Kidney (tissue), 14 donors: Measurements from ENCODE around the gene GPR137B. TPM values are rescaled to one million over a fixed set of nuclear protein-coding genes. Genes with fewer than 3 reads are reported as not detected.

Experiments used
- DNase-seq, 5 donors: peaks; one replicate each; pipeline ENCODE4 v3.0.0-alpha.2; 2013 to 2020
- FAIRE-seq: peaks from 2 replicates; lab custom pipeline; 2012; peaks lifted over from hg19 to GRCh38; lab: Jason Lieb, UNC
- H3K27ac ChIP-seq, 2 donors: one replicate each; pipeline ENCODE4 v1.7.0; 2013; ENCODE audit warnings: low read depth in 2 of 2, low read length in 2 of 2, inconsistent platforms in 1 of 2
- H3K27me3 ChIP-seq: one replicate; pipeline ENCODE4 v1.7.1; 2013; ENCODE audit warnings: low read length, inconsistent platforms; ENCODE audit not compliant: control insufficient read depth, insufficient read depth
- H3K36me3 ChIP-seq, 3 donors: one replicate each; pipeline versions ENCODE4 v1.7.0 to v1.7.1; 2013; ENCODE audit warnings: low read length in 3 of 3, control low read depth in 1 of 3, inconsistent platforms in 1 of 3; ENCODE audit not compliant: insufficient read depth in 3 of 3, control insufficient read depth in 2 of 3
- H3K4me1 ChIP-seq, 3 donors: one replicate each; pipeline versions ENCODE4 v1.7.0 to v1.7.1; 2013; ENCODE audit warnings: low read length in 3 of 3, inconsistent platforms in 1 of 3, low read depth in 1 of 3; ENCODE audit not compliant: control insufficient read depth in 2 of 3, insufficient read depth in 2 of 3
- H3K4me3 ChIP-seq, 3 donors: one replicate each; pipeline versions ENCODE4 v1.7.0 to v1.8.1; 2013; ENCODE audit warnings: low read length in 3 of 3, control low read depth in 1 of 3, inconsistent platforms in 1 of 3
- H3K9ac ChIP-seq, 3 donors: one replicate each; pipeline versions ENCODE4 v1.7.0 to v1.7.1; 2013; ENCODE audit warnings: low read length in 3 of 3, control low read depth in 1 of 3, inconsistent platforms in 1 of 3
- H3K9me3 ChIP-seq, 3 donors: one replicate each; pipeline versions ENCODE4 v1.7.0 to v1.7.1; 2013; ENCODE audit warnings: low read length in 3 of 3, control low read depth in 1 of 3, inconsistent platforms in 1 of 3; ENCODE audit not compliant: control insufficient read depth in 2 of 3, insufficient read depth in 1 of 3
- intact Hi-C: fragments of 100-400 bp; cut with DNase I; formaldehyde crosslinking; loops from one replicate; pipeline ENCODE4 v1.11.1; 2022
- polyA plus RNA-seq: library from polyadenylated mRNA; stranded (reverse); fragments of 350-450 nt; fragmentation: Illumina TruSeq; extraction: RNeasy Lipid Tissue Mini Kit (QIAGEN cat#74804); gene quantifications from one replicate; pipeline ENCODE4 v1.2.3, GENCODE V29; 2014; ENCODE audit warnings: low read depth, low replicate concordance; ENCODE audit not compliant: insufficient read depth
- total RNA-seq: library from RNA; stranded (reverse); fragmentation: NEBNext Ultra II Directional; extraction: Animal tissue kit (Norgen Biotek cat#: 25700); gene quantifications from one replicate; pipeline ENCODE4 v1.2.1, GENCODE V29; 2021
- TF ChIP-seq, protein P1 (sequence below): IDR thresholded peaks from 3 replicates; pipeline ENCODE4 v1.5.1; 2012; ENCODE audit warnings: mild to moderate bottlenecking, moderate library complexity, borderline replicate concordance; ENCODE audit not compliant: insufficient read depth; ENCODE audit errors: extremely low read depth
- donor health status: control.
- donor health status: control.
- donor health status: control.
- donor health status: control.
- donor health status: control.
- donor health status: DM: yes; HTN: yes; CAD: no.
- donor health status: Normal renal cell carcinoma (clear cell type).

Gene GPR137B
- total and polyA plus RNA-seq, 2 donors from 2014 or later = 22.2 to 31.4 TPM

DNA sequence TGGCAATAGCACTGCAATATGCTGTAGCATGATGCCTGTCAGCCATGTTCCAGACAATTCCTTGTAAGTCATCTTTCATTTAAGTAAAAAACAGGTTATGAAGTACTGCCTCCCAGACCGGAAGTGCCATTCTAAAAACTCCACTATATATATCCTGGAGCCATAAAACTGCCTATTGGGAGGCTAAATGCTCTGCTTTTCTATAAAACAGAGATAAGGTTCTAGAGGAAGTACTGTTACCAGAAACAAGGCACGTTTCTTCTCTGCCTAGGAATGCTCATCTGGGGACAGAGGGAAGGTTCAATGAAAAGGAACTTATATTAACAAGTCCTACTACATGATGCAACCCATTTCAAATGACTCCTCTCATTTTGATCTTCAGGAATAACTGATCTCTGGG lies 66.8 kb downstream of the GPR137B start:
- Histone ChIP-seq H3K9ac (no peak overlapping the region), H3K4me3 (no peak overlapping the region), H3K36me3 (peaks cover 0 to 7% (median 7%) of the 10 kb centered on the region in 3 donors), H3K27ac (no peak overlapping the region), H3K9me3 (no peaks in the 10 kb centered on the region), H3K27me3 (no peaks in the 10 kb centered on the region), H3K4me1 (no peaks in the 10 kb centered on the region)
- FAIRE-seq = no peak
- no peak for DNase-seq
- TF ChIP-seq, protein P1, sequence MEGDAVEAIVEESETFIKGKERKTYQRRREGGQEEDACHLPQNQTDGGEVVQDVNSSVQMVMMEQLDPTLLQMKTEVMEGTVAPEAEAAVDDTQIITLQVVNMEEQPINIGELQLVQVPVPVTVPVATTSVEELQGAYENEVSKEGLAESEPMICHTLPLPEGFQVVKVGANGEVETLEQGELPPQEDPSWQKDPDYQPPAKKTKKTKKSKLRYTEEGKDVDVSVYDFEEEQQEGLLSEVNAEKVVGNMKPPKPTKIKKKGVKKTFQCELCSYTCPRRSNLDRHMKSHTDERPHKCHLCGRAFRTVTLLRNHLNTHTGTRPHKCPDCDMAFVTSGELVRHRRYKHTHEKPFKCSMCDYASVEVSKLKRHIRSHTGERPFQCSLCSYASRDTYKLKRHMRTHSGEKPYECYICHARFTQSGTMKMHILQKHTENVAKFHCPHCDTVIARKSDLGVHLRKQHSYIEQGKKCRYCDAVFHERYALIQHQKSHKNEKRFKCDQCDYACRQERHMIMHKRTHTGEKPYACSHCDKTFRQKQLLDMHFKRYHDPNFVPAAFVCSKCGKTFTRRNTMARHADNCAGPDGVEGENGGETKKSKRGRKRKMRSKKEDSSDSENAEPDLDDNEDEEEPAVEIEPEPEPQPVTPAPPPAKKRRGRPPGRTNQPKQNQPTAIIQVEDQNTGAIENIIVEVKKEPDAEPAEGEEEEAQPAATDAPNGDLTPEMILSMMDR = no peak
- intact Hi-C loops = no loop called here

DNA sequence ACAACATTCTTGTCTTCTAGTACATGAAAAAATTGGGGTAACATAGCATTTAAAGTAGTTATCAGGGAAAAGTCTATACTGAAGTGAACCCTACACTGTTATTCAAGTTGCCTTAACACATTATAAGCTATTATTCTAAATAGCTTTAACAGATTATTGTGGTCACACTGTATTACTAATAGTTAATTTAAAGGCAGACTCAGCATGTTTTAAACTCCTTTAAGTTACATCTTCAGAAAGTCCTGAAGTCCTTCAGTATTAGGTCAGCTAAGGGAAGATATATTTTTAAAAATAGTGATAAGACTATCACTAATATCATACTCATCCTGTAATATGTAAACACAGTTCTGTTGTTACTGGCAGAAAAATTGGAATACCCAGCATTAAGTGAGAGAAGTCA lies 67.4 kb downstream of the GPR137B start:
- Histone ChIP-seq H3K9ac (no peak overlapping the region), H3K4me3 (no peak overlapping the region), H3K36me3 (peaks cover 0 to 7% (median 7%) of the 10 kb centered on the region in 3 donors), H3K27ac (no peak overlapping the region), H3K4me1 (no peaks in the 10 kb centered on the region), H3K9me3 (no peaks in the 10 kb centered on the region), H3K27me3 (no peaks in the 10 kb centered on the region)
- FAIRE-seq (no peak), DNase-seq (no peak)
- TF ChIP-seq, protein P1 = no peak
- intact Hi-C loops = no loop called here

DNA sequence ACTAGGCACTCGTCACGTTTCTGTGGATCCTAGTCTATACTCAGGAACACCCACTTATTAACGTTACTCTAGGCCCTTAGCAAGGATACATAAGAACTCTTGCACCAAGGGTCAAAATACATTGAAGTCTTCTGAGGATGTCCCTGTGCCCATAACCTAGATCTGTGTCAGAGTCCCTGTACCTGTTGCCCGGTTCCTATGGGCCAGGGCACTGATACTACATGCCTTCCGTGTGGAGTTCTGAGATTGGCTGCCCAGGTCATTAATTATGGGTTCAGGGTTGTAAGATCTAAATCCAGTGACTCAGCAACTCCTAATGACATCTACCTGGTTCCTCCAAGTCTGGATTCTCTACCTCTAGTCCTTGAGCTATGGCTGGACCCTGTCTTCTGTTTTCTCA lies 69.5 kb downstream of the GPR137B start:
- intact Hi-C loops = no loop called here
- no peak overlapping the region for H3K9ac ChIP-seq
- no peak for FAIRE-seq
- H3K27me3 ChIP-seq = no peaks in the 10 kb centered on the region
- TF ChIP-seq, protein P1 = no peak
- no peaks in the 10 kb centered on the region for H3K9me3 ChIP-seq
- H3K4me1 ChIP-seq = no peaks in the 10 kb centered on the region
- no peak overlapping the region for H3K27ac ChIP-seq
- H3K36me3 ChIP-seq = peaks cover 0 to 4% (median 2%) of the 10 kb centered on the region in 3 donors
- DNase-seq = no peak
- no peak overlapping the region for H3K4me3 ChIP-seq

DNA sequence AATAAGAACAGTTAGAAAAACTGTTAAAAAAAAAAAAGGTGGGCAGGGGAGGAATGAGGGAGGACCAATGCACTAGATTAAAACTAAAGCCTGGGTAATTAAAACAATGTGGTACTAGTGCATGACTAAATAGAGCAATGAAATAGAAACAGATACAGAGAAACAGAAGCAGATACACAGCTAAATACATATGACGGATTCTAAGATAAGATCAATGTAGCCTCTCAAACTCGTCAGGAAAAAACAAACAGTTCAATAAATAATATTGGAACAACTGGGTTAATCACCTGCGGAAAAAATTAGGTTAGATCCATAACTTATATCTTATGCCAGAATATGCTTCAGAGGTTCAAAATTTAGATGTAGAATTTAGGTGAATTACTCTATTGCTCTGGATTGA lies 71.2 kb downstream of the GPR137B start:
- Histone ChIP-seq H3K9me3 (no peaks in the 10 kb centered on the region), H3K4me1 (no peaks in the 10 kb centered on the region), H3K36me3 (peaks cover 0 to 2% (median 0%) of the 10 kb centered on the region in 3 donors), H3K9ac (no peak overlapping the region), H3K4me3 (no peak overlapping the region), H3K27ac (no peak overlapping the region), H3K27me3 (no peaks in the 10 kb centered on the region)
- intact Hi-C loops = no loop called here
- TF ChIP-seq, protein P1 = no peak
- no peak for DNase-seq
- FAIRE-seq = no peak
